ENCODE data around the gene LIMCH1.

GRCh38 chr4:41510179-41510578 lies 27.8 kb upstream of the LIMCH1 start:
- TF ChIP-seq POLR2AphosphoS5 (IDR thresholded peaks at IDR 0.05; ENCODE audit: low read depth, low read length) (no peak), TAF1 (IDR thresholded peaks at IDR 0.05; ENCODE audit: borderline replicate concordance, insufficient read depth, low read length) (no peak)

All from PFSK-1 (cell line).